NCI-H2081 treated with DMSO at 0.1 percent for 48 hours (cell line): ENCODE results near the gene CPXM2.

Experiments used
- DNase-seq: peaks from one replicate; lab custom pipeline; 2025; lab: John Stamatoyannopoulos, UW

Gene CPXM2

DNA sequence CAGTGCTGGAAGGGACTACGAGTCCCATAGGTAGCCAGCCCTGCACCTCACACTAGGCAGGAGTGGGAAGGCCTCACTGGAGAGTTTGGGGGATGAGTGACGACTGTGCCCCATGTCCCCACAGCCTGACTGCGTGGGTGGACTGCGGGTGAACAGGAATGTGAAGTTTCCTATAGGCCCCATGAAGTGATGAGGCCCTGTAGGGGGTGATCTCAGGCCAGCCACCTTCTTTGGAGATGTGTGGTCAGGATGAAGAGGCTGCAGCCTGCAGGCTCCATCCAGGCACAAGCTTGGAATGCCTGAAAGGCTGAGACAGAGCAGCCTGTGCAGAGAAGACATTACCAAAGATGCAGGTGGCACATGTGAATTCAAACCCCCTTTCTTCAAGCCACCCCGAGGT, 94.9 kb downstream of the CPXM2 start:
- no peak for DNase-seq

DNA sequence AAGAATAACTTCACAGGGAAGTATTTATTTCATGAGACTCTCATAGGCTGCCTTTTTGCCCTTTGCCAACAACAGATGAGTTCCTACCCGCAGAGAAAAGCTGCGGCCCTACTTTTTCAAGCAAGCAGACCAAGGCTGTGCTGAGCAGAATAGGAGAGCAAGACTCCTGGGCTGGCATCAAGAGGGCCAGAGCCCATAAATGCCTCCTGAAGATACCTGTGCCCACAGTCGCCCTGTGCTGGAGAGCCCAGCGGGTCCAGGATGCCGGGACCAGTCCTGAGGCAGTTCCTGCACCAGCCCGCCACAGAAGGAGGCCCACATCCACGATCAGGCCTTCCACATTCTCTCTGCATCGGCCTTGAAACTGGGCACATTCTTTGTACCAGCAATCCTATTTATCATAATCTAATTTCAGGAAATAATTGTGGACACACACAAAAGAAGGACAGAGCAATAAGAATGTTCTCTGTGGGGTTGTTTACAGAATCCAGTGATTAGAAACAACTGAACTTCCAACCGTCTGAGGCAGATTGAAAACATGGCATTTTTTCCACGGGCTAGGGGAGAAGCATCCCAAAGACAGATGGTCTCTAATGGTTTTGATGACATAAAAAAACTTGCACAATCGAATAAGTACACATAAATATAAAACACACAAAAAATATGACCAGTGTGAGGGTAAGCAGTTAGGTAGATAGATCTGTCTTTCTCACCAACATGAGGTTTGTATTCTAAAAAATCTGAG, 95.6 kb downstream of the CPXM2 start:
- DNase-seq, result no peak

GRCh38 chr10:123795196-123795780, 96.3 kb downstream of the CPXM2 start:
- DNase-seq, result no peak

DNA sequence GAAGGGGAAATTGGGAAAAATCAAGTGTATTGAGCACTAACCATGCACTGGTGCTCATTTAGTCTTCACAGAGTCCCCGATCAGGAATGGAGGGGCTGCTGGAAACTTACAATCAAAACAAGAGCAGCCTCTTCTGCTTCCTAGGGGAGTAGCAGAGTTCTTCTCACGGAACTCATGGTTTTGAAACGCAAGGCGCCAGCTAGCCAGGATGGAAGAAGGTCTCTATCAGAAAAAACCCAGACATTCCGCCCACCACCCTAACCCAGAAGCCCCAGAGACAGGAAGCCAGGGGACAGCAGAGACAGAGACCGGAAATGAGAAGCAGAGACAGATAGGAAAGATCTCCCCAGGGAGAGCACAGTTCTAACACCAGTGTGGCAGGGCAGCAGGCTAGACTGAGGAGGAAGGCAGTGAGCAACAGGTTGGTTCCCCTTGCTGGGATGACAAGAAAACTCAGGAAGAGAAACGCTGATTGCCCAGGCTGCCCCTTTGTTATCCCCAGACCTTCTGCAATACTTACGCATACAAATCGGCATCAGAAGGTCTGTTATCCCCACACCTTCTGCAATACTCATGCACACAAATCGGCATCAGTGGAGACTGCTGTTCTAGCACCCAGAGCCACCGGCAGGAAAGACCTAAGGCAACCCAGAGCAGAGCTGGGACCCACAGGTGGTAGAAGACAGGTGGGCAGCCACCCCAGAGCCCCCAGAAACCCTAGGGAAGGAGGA, 99.2 kb downstream of the CPXM2 start:
- no peak for DNase-seq

GRCh38 chr10:123790132-123790885, 101.3 kb downstream of the CPXM2 start:
- DNase-seq, result no peak

DNA sequence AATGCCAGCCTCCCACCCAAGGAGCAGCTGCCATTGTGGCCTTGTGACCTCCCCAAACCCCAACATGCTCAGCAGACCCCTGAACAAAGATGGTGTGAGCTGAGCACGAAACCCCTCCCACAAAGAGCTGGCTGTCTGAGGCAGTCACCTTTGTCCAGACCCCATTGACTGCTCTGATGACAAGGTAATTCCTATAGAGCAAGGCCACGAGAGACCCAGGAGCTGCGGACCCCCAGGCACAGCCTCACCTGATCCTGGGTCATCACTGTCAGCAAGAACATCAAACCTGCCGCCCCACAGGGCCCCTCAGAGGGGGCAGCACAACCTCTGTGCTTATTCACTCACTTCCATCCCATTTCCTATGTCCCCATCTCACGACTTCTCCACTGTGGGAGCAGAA, 102.6 kb downstream of the CPXM2 start:
- no peak for DNase-seq

DNA sequence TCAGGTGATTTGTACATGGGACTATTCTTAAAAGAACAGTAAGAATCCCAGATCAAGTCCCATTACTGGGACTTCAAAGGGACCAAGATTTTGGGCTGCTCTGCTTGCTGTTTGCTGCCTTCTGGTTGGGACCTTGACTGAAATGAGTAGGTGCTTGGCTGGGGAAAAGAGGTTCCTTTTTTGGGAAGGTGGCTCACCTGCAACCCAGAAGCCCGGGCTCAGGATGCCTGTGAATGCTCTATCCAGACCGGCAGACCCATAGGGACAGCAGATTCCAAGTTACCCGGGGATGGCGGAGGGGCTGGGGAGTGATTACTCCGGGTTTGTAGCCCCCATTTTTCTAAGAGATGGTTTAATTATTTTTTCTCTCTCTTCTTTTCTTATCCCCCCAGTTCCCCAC, 104.0 kb downstream of the CPXM2 start:
- DNase-seq, result no peak

- no peak for DNase-seq
These were observed 104.7 kb downstream of the CPXM2 start for GRCh38 chr10:123786896-123787295.

- DNase-seq, result no peak
These were observed 105.3 kb downstream of the CPXM2 start for GRCh38 chr10:123786306-123786705.

DNA sequence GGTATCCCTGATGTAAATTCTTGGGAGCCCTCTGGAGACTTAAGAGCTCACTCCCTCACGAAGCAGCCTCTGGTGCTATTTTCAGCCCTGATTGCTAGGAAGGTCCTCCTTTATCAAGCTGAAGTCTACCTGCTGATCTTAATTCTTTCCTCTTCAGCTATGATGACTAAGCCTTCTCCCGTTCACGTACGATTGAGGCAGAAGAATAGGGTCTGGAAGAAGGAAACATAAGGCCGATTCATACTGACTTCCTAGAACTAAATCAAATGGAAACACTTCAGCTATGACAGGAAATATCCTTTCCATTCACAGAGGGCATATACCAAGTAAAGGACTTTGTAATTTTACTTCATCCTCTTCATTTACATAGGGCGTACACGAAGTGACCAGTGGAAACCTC, 107.0 kb downstream of the CPXM2 start:
- DNase-seq, result no peak

- DNase-seq, result no peak
These were observed 107.4 kb downstream of the CPXM2 start for GRCh38 chr10:123784216-123784615.

DNA sequence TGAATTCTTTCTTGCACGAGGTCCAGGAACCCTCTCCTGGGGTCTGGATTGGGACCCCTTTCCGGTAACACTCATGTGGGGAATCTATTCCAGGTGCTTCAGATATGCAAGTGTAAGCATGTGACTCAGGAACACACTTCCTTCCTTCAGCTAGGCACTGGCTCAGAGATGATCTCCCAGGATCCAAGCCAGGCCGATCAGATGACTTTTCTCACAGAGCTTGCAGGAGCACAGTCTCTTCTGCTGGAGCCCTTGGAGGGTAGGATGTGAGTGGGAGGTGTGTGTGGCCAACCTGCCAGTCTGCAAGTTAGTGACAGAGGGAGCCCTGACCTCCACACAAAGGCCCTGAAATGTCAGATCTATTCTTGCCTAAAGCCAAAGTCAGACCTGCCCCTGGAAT, 108.3 kb downstream of the CPXM2 start:
- no peak for DNase-seq

GRCh38 chr10:123782549-123782948, 109.1 kb downstream of the CPXM2 start:
- no peak for DNase-seq

DNA sequence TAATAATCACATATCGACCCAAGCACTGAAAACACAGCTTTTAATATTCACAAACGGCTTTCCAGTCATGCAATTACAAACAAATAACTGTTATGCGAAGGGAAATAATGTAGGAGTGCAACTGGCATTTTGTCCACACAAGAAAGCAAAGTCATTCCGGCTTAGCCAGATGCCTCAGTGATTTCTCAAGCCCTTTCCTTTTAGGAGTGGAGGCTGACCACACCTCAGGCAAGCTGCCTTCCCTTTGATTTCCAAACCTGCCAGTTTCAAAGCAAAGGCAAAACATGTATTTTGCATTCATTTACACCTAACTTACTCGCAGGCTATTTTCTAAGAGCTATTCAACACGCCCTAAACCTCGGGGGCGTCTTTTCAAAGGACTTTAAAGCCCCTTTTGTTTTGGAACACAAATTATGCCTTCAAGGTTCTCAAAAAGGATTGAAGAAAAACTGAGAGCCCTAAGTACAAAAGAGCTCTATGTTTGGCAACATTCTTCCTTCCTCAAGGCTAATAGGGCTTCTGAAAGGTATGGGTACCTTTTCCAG, 109.6 kb downstream of the CPXM2 start:
- no peak for DNase-seq

DNA sequence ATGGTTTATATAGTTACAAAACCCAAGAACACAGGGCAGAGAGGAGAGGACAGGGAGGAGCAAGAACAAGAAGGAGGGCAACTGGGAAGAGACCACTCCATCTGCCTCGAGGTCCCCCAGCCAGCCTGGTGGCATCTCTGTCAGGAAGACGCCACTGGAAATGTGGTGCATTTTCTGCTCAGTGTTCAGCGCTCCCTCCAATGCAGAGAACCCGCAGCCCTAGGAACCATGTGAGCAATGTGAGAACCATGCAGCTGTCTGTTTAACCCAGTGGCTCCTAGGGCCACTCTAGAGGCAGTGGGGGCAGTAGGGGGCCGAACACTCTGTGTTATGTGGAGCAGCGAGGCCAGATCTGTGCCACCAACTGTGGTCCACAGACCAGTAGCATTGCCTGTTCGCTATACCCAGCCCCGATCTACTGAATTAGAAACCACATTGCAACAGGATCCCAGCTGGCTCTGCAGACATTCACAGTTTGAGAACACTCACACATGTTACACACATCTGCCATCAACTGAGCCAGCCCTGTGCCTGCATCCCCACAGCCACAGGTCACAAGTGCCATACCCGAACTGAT, 110.2 kb downstream of the CPXM2 start:
- no peak for DNase-seq

- no peak for DNase-seq
These were observed 112.7 kb downstream of the CPXM2 start for GRCh38 chr10:123778719-123779517.

DNA sequence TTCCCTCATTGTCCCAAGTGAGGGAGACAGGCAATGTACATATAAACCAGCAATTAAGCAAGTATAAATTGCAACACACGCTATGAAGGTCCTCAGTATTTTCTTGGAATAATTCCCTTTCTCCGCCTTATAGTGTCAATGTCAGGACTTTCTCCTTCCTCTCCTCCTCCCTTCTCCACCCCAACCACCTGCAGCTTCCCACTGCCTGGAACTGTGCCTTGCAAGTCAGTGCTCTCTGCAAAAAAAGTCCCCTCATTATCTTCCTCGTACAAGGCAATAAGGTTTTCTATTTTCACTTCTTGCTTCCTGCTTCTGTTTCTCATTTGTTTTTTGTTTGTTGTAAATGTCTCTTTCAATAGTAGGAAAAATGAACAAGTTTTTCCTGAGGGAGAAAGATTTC, 113.7 kb downstream of the CPXM2 start:
- DNase-seq, result no peak

GRCh38 chr10:123774132-123774742, 117.4 kb downstream of the CPXM2 start:
- DNase-seq, result no peak

DNA sequence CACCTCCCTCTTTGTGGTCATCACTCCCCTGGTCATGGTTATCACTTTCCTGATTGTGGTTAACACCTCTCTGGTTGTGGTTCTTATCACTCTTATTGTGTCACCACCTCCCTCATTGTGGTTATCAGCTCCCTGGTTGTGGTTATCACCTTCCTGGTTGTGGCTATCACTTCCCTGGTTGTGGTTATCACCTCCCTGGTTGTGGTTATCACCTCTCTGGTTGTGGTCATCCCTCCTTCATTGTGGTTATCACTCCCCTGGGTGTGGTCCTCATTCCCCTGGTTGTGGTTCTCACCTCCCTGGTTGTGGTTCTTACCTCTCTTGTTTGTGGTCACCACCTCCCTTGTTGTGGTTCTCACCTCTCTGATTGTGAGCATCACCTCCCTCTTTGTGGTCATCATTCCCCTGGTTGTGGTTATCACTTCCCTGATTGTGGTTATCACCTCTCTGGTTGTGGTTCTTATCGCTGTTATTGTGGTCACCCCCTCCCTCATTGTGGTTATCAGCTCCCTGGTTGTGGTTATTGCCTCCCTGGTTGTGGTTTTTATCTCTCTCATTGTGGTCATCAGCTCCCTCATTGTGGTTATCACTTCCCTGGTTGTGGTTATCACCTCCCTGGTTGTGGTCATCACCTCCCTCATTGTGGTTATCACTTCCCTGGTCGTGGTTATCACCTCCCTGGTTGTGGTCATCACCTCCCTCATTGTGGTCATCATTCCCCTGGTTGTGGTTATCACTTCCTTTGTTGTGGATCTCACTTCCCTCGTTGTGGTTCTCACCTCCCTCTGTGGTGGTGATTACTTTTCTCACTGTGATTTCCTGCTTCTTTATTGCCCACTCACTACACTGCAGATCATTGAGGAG, 118.7 kb downstream of the CPXM2 start:
- no peak for DNase-seq
